Endothelial cell of umbilical vein (primary cell): ENCODE results near the gene HLA-DMA. TPM values are rescaled to one million over a fixed set of nuclear protein-coding genes. Genes with fewer than 3 reads are reported as not detected.

ENCODE experiments used
- BruUV-seq: library from RNA; stranded (reverse); fragments of 400-500 nt; replicated peaks from 2 replicates; lab custom pipeline; 2021; lab: Mats Ljungman, UMichigan
- CTCF ChIA-PET: fragments of 300-600, 350-600 bp; sonication (Branson Sonifier 250); formaldehyde crosslinking; loops from one replicate; lab custom pipeline; 2021; ENCODE audit warnings: antibody characterized with exemption, inconsistent platforms; lab: Charles Lee
- POLR2A ChIA-PET: fragments of 300-600, 350-600 bp; sonication (Branson Sonifier 250); formaldehyde crosslinking; loops from one replicate; lab custom pipeline; 2021; ENCODE audit warnings: antibody characterized with exemption, inconsistent platforms; lab: Charles Lee
- DNase-seq: peaks from one replicate; pipeline ENCODE4 v3.0.0-alpha.2; 2011; ENCODE audit warnings: low read depth, low spot score
- FAIRE-seq: peaks from 2 replicates; lab custom pipeline; 2011; peaks lifted over from hg19 to GRCh38; lab: Jason Lieb, UNC
- H2AFZ ChIP-seq: 2 replicates; pipeline ENCODE4 v1.6.0; 2012; ENCODE audit warnings: low read depth, low read length, control low read depth, inconsistent platforms
- H3K27ac ChIP-seq: 2 replicates; pipeline ENCODE4 v1.5.1; 2011; ENCODE audit warnings: low read depth, mild to moderate bottlenecking, control low read depth, low read length, moderate library complexity; ENCODE audit not compliant: insufficient read depth
- H3K27me3 ChIP-seq, 2 experiments: 2 replicates each; pipeline versions ENCODE4 v1.6.0 to v1.6.1; 2011; ENCODE audit warnings: low read length in 2 of 2, mixed read lengths in 1 of 2; ENCODE audit not compliant: control insufficient read depth in 2 of 2, insufficient read depth in 2 of 2
- H3K36me3 ChIP-seq, 2 experiments: 2 replicates in 1 of 2; 3 replicates in 1 of 2; pipeline ENCODE4 v1.5.1; 2011; ENCODE audit warnings: low read length in 2 of 2, mild to moderate bottlenecking in 1 of 2, moderate library complexity in 1 of 2; ENCODE audit not compliant: control insufficient read depth in 2 of 2, insufficient read depth in 2 of 2; ENCODE audit errors: extremely low read depth in 1 of 2
- H3K4me1 ChIP-seq: 3 replicates; pipeline ENCODE4 v1.5.1; 2011; ENCODE audit warnings: mild to moderate bottlenecking, low read length; ENCODE audit not compliant: control insufficient read depth, insufficient read depth; ENCODE audit errors: extremely low read depth
- H3K4me2 ChIP-seq: 2 replicates; pipeline ENCODE4 v1.6.1; 2011; ENCODE audit warnings: low read length, control low read depth, mixed read lengths; ENCODE audit not compliant: insufficient read depth
- H3K4me3 ChIP-seq, 3 experiments: fragments of 200-600 bp in 1 of 3; sonication (generic), shearing (Covaris generic) in 1 of 3; replicated peaks in 1 of 3; 2 replicates each; pipeline ENCODE4 v1.5.1; 2011 to 2016; ENCODE audit warnings: control low read depth in 3 of 3, low read length in 3 of 3, mild to moderate bottlenecking in 2 of 3, inconsistent platforms in 1 of 3, low read depth in 1 of 3, moderate library complexity in 1 of 3; ENCODE audit not compliant: insufficient read depth in 1 of 3
- H3K79me2 ChIP-seq: 2 replicates; pipeline ENCODE4 v1.6.0; 2012; ENCODE audit warnings: low read length, inconsistent platforms; ENCODE audit not compliant: control insufficient read depth, insufficient read depth
- H3K9ac ChIP-seq: replicated peaks from 2 replicates; pipeline ENCODE3; 2011; ENCODE audit warnings: low read length, control low read depth; ENCODE audit not compliant: insufficient read depth; ENCODE audit errors: extremely low read depth
- H3K9me1 ChIP-seq: replicated peaks from 3 replicates; pipeline ENCODE4 v1.6.0; 2011; ENCODE audit warnings: mild to moderate bottlenecking, low read length; ENCODE audit not compliant: control insufficient read depth, insufficient read depth; ENCODE audit errors: extremely low read depth
- H3K9me3 ChIP-seq: replicated peaks from 2 replicates; pipeline ENCODE4 v1.5.1; 2012; ENCODE audit warnings: low read length, inconsistent platforms; ENCODE audit not compliant: control insufficient read depth, insufficient read depth
- H4K20me1 ChIP-seq: replicated peaks from 2 replicates; pipeline ENCODE3; 2011; ENCODE audit warnings: mild to moderate bottlenecking, low read length; ENCODE audit not compliant: control insufficient read depth, insufficient read depth; ENCODE audit errors: extremely low read depth
- CTCF ChIP-seq, 2 donors: IDR thresholded peaks; 1 replicate in 1 of 2; 2 replicates in 1 of 2; pipeline ENCODE4 v1.5.1; 2011; ENCODE audit warnings: low read length in 2 of 2, mild to moderate bottlenecking in 2 of 2, moderate library complexity in 2 of 2, control low read depth in 1 of 2, inconsistent platforms in 1 of 2, low read depth in 1 of 2; ENCODE audit not compliant: insufficient read depth in 1 of 2; ENCODE audit errors: extremely low read depth in 1 of 2
- EZH2 ChIP-seq: IDR thresholded peaks from 2 replicates; pipeline ENCODE4 v1.6.1; 2012; ENCODE audit warnings: borderline replicate concordance, low read depth, mild to moderate bottlenecking, moderate library complexity, low read length, inconsistent platforms; ENCODE audit not compliant: severe bottlenecking
- FOS ChIP-seq: IDR thresholded peaks from 2 replicates; pipeline ENCODE4 v1.6.1; 2011; ENCODE audit warnings: mild to moderate bottlenecking, low read length, moderate library complexity, borderline replicate concordance; ENCODE audit not compliant: insufficient read depth
- GATA2 ChIP-seq: IDR thresholded peaks from 2 replicates; pipeline ENCODE4 v1.7.0; 2011; ENCODE audit warnings: low read depth, mild to moderate bottlenecking, moderate library complexity, mixed read lengths, low read length; ENCODE audit not compliant: insufficient read length, insufficient read depth
- JUN ChIP-seq: IDR thresholded peaks from 2 replicates; pipeline ENCODE4 v1.6.1; 2011; ENCODE audit warnings: borderline replicate concordance, low read depth; ENCODE audit not compliant: insufficient read length, insufficient read depth
- MAX ChIP-seq: IDR thresholded peaks from 2 replicates; pipeline ENCODE4 v1.6.1; 2011; ENCODE audit not compliant: insufficient read depth, insufficient read length
- MYC ChIP-seq: IDR thresholded peaks from one replicate; pipeline ENCODE4 v1.6.1; 2011; ENCODE audit warnings: mild to moderate bottlenecking, low read depth, low read length
- POLR2A ChIP-seq: IDR thresholded peaks from 2 replicates; pipeline ENCODE4 v1.6.1; 2012; ENCODE audit warnings: low read depth, mild to moderate bottlenecking, control low read depth, low read length
- POLR2AphosphoS5 ChIP-seq: IDR thresholded peaks from 2 replicates; pipeline ENCODE4 v1.6.1; 2012; ENCODE audit warnings: low read depth, mild to moderate bottlenecking, control low read depth, low read length, moderate library complexity; ENCODE audit not compliant: insufficient read depth
- dilution Hi-C: fragments of 300-500 bp; cut with MboI; formaldehyde crosslinking; loops from one replicate; pipeline ENCODE4 v1.15.0; 2019; ENCODE audit warnings: low sequenced_read_pairs; ENCODE audit not compliant: extremely low pct_ligation_motif_present
- intact Hi-C: fragments of 100-400 bp; cut with micrococcal nuclease; formaldehyde crosslinking; loops from one replicate; pipeline ENCODE4 v1.10.0; 2022
- polyA plus RNA-seq, 4 experiments: library from polyadenylated mRNA; depleted of rRNA in 3 of 4; stranded (reverse) in 3 of 4; unstranded in 1 of 4; fragments of >200 nt; gene quantifications; 2 replicates each; pipeline versions ENCODE4 v1.2.1 to v1.2.3, GENCODE V29; 2011 to 2012; ENCODE audit warnings: missing spikeins in 1 of 4
- total RNA-seq: library from RNA; stranded (reverse); gene quantifications from 2 replicates; pipeline ENCODE4 v1.2.3, GENCODE V29; 2021

Gene HLA-DMA
- total and polyA plus RNA-seq, 2 donors (not counting 3 experiments of a cell fraction or from before 2014, with no cell fraction given): 1.2 to 7.7 TPM

- Histone ChIP-seq H3K4me3 (no peak overlapping the region), H2AFZ (no peak overlapping the region), H3K9ac (no peak overlapping the region), H3K79me2 (no peaks in the 10 kb centered on the region), H3K4me1 (peaks cover 11% of the 10 kb centered on the region), H3K27ac (no peak overlapping the region), H3K9me3 (no peaks in the 10 kb centered on the region), H3K36me3 (no peaks in the 10 kb centered on the region), H4K20me1 (no peaks in the 10 kb centered on the region), H3K4me2 (no peak overlapping the region), H3K27me3 (peaks cover 9 to 16% of the 10 kb centered on the region in 2 experiments), H3K9me1 (no peaks in the 10 kb centered on the region)
- DNase-seq (no peak), FAIRE-seq (no peak)
- dilution Hi-C loops: no loop called here
- intact Hi-C loops: no loop called here
- TF ChIP-seq GATA2 (no peak), POLR2A (no peak), POLR2AphosphoS5 (no peak), MAX (no peak), FOS (no peak), MYC (no peak), EZH2 (no peak), JUN (no peak), CTCF (IDR thresholded peaks at IDR 0.05; ENCODE audit: extremely low read depth in 1 of 2, insufficient read depth in 1 of 2, low read depth in 1 of 2, low read length in 2 of 2) (no peak)
- ChIA-PET CTCF (interaction anchor here (1.0 to 1.2 kb wide), 2 partner anchors 11 to 62 kb away, joined by 3 to 5 read pairs; no protein-coding TSS in a partner anchor), POLR2A (no interaction called here)
- BruUV-seq: no TSS peak
Observed at GRCh38 chr6:32995448-32995847, 42.6 kb upstream of the HLA-DMA start.
